ENCODE results near the gene ZNF358. TPM values are rescaled to one million over a fixed set of nuclear protein-coding genes. Genes with fewer than 3 reads are reported as not detected.

ZNF358 gene
- total RNA-seq, 1 experiment from 2014 or later: 30.2 TPM

GRCh38 chr19:7494416-7495098 is 21.3 kb upstream of the ZNF358 start:
- Histone ChIP-seq H3K4me1 (ENCODE audit: control insufficient read depth, insufficient read depth, low read length) (peaks cover 1% of the 10 kb centered on the region; the same call in 1 of the 2 replicates), H3K27me3 (ENCODE audit: control insufficient read depth, insufficient read depth, low read length) (no peaks in the 10 kb centered on the region), H3K27ac (ENCODE audit: low read length) (no peak overlapping the region), H3K36me3 (ENCODE audit: control insufficient read depth, insufficient read depth, low read length) (no peaks in the 10 kb centered on the region), H3K9me3 (ENCODE audit: control insufficient read depth, insufficient read depth, low read depth, low read length) (no peaks in the 10 kb centered on the region), H3K4me3 (ENCODE audit: low read depth in 2 of 2, low read length in 2 of 2) (no peak overlapping the region)
- POLR2A ChIA-PET: interaction anchor here (0.5 to 0.7 kb wide), 2 partner anchors 35 to 140 kb away, joined by 3 to 7 read pairs; no protein-coding TSS in a partner anchor
- BruUV-seq (replicated peaks): no TSS peak
- DNase-seq (ENCODE audit: low read depth, low spot score) (no peak), ATAC-seq (peak; percentile 62)
- TF ChIP-seq CTCF (IDR thresholded peaks at IDR 0.05): no peak
- TF ChIP-seq SIN3A (IDR thresholded peaks at IDR 0.05; ENCODE audit: borderline replicate concordance, insufficient read depth, low read depth, low read length): no peak
- no peak for TF ChIP-seq REST (IDR thresholded peaks at IDR 0.05; ENCODE audit: insufficient read depth in 1 of 2, low read depth in 2 of 2, low read length in 1 of 2)
- TF ChIP-seq TCF7L2 (IDR thresholded peaks at IDR 0.05; ENCODE audit: low read depth, low read length): no peak
- no peak for TF ChIP-seq POLR2AphosphoS5 (IDR thresholded peaks at IDR 0.05; ENCODE audit: low read depth, low read length)
- intact Hi-C loops (cut with micrococcal nuclease; ENCODE audit: unreplicated experiment) (no loop called here), in situ Hi-C loops (cut with HindIII; ENCODE audit: low pct_unique_long_range_greater_than_20kb, low sequenced_read_pairs) (no loop called here)
- CTCF ChIA-PET: no interaction called here

GRCh38 chr19:7497292-7497691 is 18.6 kb upstream of the ZNF358 start:
- Histone ChIP-seq H3K4me1 (ENCODE audit: control insufficient read depth, insufficient read depth, low read length) (no peaks in the 10 kb centered on the region), H3K27ac (ENCODE audit: low read length) (no peak overlapping the region), H3K36me3 (ENCODE audit: control insufficient read depth, insufficient read depth, low read length) (no peaks in the 10 kb centered on the region), H3K27me3 (ENCODE audit: control insufficient read depth, insufficient read depth, low read length) (no peaks in the 10 kb centered on the region), H3K4me3 (ENCODE audit: low read depth in 2 of 2, low read length in 2 of 2) (no peak overlapping the region), H3K9me3 (ENCODE audit: control insufficient read depth, insufficient read depth, low read depth, low read length) (no peaks in the 10 kb centered on the region)
- TF ChIP-seq CTCF (IDR thresholded peaks at IDR 0.05) (peak; percentile 68), POLR2AphosphoS5 (IDR thresholded peaks at IDR 0.05; ENCODE audit: low read depth, low read length) (no peak)
- intact Hi-C loops (cut with micrococcal nuclease; ENCODE audit: unreplicated experiment): no loop called here
- POLR2A ChIA-PET: interaction anchor here (0.6 kb wide), 1 partner anchor 78 kb away, joined by 8 read pairs; no protein-coding TSS in a partner anchor
- no TSS peak for BruUV-seq (replicated peaks)
- DNase-seq (ENCODE audit: low read depth, low spot score) (no peak), ATAC-seq (0 out of 2 replicates have a peak, but pooled peaks have one; percentile 50)
- CTCF ChIA-PET: interaction anchor here (0.9 to 1.1 kb wide), 3 partner anchors 9 to 71 kb away, joined by 3 to 8 read pairs (median 4); no protein-coding TSS in a partner anchor
- in situ Hi-C loops (cut with HindIII; ENCODE audit: low pct_unique_long_range_greater_than_20kb, low sequenced_read_pairs): no loop called here

Data from Panc1 (cell line).